Renal cortex interstitium (tissue), 11 donors: ENCODE results near the gene FYN. TPM values are rescaled to one million over a fixed set of nuclear protein-coding genes. Genes with fewer than 3 reads are reported as not detected.

Experiments used
- DNase-seq, 11 donors: peaks; one replicate each; pipeline ENCODE4 v3.0.0-alpha.2; 2013; ENCODE audit warnings: low read depth in 9 of 11, low spot score in 4 of 11; ENCODE audit errors: extremely low read depth in 1 of 11
- polyA plus RNA-seq, 3 donors: library from polyadenylated mRNA; unstranded; fragments of 120-200 nt; gene quantifications; one replicate each; pipeline ENCODE4 v1.2.1, GENCODE V29; 2013; ENCODE audit not compliant: insufficient read length in 3 of 3

FYN gene
- polyA plus RNA-seq, 3 donors = 137 to 177 (median 176) TPM

DNA sequence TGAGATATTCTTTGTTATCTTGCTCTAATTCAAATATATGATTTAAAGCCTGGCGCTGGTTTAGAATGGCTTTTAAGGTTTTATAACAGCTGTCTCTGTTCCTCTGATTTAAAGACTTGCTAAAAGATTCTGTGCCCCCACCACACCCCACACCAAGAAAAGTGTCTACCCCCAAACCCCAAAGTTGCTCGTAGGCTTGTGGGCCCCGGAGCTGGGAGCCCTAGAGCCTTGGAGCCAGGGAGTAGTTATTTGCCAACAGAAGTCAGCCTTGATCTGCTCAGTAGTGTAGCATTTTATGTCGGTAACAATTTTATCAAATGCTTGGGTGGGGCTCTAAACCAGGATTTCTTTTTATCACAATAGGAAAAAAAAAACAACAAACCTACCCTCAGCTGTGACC is 162.3 kb downstream of the FYN start:
- DNase-seq = no peak

DNA sequence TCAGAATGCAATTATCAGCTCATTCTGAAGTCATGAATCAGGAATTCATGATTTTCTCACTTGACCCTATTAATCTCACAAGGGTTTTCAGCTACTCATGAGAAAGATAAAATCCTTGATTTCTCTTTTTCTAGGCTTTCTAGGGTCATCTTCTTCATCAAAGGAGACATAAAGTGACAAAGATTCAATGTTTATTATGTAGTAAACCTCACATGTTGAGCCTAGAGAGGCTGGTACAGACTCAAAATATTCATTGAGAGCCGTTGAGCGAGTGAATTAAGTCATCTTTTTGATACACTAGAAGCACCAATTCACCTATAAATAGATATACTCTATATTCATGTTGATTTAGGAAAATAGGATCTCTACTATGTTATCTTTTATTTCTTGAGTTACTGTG is 162.8 kb downstream of the FYN start:
- DNase-seq = no peak

DNA sequence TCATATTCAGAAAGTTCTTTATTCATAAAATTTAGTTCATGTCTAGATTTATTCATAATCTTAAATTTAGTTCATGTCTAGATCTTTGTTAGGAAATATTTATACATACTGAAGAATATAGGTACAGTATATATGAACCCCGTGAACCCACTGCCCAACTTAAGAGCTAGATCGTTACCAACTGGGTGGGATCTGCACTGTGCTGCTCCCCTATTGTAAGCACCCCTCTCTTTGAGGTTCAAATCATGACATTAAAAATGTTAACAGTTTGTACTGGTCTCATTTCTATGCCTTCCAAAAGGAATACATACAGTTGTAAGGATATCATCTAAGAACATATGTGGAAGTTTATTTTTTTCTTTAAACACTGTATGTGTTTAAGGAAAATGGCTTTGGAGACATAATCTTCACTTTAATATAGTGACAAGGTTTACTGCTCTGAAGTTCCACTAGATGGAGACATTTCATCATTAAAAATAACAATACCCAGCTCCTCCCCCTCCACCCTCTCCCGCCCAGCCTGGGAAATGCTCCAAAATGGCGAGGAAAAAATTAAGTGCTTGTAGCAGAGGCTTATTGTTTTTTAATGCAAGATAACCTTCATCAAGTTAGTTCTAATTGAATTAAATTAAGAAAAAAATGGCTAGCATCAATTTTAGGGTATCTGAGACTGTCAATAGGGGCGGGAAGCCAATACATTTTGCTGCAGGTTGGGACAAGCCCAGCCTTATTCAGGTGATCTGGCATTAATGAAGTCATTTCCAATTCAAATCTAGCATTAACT is 163.4 kb downstream of the FYN start:
- DNase-seq = peak in 6 of 11 donors; percentile 43 to 79 (median 70)

DNA sequence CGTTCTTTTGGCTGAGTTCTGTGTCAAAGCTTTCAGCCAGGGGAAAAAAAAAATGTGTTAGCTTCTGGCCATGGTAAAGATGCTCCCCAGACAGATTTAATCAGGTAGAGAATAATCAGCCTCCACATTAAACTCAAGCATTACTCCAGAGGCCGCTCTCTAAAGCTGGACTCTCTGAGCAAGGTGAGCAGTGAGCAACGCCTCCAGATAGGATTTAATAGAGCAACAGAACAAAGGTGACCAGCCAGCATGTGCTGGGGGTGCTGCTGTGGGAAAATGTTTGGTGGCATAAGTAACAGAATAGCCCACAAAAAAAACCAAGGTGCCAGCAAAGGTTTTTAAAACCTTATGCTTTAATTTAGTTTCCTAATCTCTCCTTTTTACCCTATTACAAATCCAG is 164.1 kb downstream of the FYN start:
- no peak for DNase-seq

DNA sequence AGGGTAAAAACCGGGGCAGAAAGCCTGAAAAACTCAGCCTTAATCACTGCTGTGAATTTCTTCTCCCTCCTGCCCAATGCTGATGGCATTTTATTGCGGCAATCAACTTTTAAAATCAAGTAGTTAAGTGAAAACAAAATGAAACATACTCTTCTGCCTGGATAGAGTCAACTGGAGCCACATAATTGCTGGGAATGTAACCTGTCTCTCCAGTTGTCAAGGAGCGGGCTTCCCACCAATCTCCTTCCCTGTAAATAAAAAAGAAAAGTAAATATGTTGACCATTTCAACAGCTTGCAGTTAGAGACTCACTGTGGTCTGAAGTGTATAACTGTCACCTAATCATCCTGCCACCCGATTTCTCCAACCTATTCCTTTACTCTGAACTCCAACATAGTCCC is 165.5 kb downstream of the FYN start:
- DNase-seq = no peak

DNA sequence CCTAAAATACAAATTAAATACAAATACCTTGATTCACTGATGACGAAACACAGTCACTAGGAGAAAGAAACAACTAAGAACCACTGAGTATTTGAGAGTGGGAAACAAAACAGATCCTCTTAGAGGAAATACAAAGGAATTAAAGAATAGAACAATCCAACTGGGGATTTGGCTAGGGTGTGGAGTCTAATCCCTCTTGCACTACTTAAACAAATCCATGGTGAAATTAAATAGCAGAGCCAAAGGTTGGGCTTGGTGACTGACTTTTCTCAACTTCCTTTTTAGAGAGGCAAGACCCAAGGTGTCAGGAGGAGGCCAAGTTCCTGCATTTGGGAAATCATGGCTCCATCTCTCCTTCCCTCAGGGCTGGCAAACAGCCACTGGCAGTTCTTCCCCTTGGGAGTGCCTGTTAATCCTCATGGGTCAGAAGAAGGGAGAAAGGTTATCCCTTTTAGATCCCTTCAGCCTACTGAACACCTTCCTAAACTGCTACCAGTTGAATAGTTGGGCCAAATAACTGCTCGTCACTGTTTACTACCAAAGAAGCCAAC is 166.3 kb downstream of the FYN start:
- no peak for DNase-seq

DNA sequence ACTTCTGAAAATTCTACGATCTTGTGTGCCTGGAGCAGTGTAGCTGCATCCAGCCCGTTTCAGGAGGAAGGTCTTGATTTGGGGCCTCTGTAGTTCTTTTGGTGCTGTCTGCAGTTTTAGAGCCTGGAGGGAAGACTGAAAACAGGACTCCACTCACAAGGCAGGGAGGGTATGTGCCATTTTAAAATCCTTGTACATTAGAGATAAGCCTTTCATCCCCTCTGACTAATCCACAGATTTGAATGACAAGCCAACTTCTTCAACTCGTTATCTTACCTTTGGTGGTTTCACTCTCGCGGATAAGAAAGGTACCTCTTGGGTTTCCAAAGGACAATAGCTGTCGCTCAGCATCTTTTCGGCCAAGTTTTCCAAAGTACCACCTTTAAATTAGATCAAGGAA is 169.5 kb downstream of the FYN start:
- no peak for DNase-seq

DNA sequence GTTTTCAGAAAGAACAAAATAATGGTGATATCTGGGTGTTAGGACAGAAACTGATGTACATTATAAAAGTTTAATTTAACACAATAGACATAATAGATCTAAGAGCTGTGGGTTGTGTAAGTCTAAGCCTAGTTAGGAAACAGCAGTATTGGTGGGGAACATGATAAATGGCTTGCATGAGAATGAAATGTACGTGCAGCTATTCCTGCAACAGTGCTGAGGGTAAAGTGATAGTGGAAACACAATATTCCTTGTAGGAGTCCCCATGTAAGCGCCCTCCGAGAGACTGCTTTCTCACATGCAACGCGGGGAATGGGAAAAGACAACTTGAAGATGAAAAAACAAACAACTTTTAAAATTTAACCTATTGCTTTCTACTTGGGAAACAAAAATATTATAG is 171.0 kb downstream of the FYN start:
- DNase-seq = no peak

DNA sequence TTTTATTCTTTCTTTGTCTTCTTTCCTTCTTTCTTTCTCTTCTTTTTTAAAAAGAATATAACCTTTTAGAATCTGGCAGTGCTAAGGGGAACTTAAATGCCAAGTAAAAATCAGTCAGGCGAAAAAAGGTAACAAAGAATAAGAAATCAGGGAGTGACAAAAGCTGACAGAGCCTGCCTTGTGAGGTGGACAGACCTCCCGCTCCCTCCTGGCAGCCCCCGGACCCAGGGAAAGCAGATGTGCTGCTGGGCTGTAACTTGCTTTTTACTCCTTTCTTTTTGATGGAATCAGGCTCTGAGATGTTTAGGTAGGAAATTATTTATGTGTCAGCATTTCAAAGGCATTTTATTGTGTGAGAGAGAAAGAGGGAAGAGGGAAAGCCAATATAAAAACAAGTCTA is 172.1 kb downstream of the FYN start:
- DNase-seq = no peak

DNA sequence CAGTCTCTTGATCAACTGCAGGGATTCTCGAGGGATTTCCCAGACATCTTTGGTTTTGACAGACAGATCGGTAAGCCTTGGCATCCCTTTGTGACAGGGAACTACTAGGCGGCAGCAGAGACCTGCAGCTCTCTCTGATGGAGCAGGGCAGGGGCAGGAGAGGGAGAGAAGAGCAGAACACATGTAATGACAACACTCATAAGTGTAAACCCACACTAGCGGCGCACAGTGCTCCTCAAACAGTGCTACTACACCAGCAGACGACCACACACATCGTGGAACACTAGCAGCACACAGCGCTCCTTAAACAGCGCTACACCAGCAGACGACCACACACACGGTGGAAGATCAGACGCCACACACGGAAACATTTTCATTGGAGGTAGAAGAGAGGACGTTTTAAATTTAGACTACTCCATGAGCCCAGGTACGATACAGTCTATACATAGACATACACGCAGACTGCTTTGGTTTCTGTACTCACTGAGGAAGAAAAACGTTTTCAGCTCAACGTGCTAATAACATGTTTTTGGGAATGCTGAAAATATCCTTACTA is 173.0 kb downstream of the FYN start:
- no peak for DNase-seq

DNA sequence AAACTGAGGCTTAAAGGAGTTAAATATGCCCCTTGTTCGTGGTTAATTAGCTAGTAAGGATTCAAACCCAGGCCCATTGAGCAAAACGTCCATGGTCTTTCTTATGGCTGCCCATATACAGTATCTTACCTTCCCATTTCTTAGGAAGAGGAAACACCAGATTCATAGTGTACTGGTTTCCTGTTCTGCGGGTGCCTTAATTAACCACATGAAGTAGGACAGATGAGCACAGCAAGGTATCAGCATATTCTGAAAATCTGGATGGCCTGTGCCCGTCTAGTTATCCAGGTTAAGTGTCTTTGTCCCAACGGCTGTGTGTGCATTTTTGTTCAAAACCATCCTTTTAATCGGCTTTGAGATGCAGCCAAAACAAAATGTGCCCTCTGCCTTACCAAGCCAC is 174.1 kb downstream of the FYN start:
- DNase-seq = no peak

DNA sequence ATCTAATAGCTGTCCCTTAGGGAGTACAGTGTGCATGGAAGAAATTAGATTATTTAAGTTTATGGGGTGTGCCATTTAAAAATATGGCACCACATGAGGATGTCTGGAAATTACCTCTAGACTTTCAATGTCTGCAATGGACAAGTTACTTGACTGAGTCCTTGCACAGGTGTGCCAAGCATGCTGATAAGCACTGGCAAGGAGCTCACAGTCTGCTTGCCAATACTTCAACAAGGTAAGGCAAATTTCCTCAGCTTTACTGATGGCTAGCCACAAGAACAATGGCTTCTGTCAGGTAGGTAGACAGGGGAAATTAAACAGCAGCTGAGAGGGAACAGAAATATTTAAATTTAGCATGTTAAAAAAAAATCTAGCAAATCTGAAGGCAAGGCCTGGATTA is 176.4 kb downstream of the FYN start:
- DNase-seq = no peak

DNA sequence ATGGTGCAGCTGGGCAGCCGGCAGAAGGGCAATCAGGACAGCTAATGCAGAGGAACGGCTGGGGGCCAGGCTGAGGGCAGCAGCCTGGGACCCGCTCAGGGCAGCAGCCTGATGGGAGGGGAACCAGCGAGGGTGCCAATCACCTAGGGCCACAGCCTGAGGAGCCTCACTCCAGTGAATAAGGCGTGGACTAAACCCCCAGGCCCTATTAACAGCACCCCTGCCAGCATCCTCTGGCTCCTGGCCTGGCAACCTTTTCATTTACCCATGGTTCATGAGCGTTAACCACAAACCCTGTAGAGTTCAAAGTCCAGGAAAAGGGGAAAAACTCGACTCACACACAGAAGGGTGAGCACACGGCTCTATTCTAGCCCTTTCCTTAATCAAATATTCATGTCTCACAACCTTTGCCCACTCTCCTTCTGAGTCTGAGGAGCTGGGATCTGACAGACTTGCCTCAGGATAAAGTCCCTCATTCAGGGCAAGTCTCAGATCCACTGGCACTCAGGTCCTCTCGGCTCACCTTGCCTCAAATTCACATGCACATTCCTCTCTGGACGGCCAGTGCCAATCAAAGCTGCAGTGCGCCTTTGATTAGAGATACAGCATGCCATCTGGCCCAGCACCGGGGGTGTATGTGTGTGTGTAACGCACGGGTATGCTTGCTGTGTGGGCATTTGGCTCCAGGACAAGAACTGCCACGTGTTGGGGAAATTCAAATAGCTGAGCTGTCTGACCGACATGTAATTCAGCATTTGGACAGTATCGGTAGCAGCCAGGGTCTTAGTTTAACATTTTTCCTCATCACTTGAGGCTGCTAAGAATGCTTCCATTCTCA is 180.7 kb downstream of the FYN start:
- peak in 1 of 11 donors; percentile 59 for DNase-seq

DNA sequence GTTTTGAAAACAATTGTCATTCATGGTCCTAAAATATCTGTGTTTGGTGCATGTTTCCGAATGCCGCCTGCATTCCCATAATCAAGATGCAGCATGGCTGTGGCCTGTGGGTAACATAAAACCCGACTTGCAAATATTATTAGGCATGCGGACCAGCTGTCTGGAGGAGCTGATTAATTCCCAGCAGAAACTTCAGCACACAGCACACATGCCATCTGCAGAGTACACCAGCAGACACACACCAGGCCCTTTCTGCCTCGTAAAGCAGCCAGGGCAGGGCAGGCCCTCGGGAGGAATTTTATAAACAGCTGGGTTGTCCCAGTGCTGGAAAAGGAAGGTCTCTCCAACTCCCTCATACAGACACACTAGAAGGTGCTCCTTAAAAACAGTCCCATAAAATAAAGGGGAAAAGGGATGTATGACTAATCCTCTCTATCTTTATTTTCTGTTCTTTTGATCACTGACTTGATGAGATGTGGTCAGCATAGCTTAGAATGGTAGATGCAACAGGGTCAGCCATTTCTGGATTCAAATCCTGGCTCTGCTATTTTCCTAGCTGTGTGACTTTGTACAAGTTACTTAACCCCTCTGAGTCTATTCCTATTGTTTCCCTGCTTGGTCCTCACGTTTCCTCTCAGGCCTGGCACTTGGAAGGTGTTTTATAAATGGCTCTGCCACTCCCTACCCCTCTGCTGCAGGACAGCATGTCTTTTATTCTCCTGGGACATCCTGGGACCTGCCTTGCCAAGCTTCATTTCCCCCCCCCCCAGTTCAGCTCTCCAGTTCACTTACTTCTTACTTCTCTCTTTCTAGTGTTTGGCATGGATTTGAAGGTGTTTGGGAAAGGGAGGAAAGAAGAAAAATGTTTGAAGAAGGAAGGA is 181.7 kb downstream of the FYN start:
- DNase-seq = no peak

DNA sequence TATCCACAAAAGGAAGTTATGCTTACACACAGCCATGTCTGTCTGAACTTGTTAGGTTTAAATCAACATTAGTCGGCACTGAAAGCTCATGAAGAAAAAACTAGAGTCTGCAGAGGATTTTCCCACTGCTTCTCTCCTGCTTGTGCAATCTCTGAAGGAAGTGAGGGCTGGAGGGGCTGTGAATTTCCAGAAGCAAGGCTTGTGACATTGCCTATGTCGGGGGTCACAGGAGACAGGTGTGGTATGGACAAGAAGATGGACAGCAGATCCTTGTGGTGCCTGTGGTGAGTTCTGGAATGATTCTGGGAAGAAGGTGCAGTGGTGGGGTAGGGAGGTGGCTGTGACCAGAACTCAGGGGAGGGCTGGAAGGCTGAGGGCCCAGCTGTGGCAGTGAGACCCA is 183.3 kb downstream of the FYN start:
- DNase-seq = no peak

DNA sequence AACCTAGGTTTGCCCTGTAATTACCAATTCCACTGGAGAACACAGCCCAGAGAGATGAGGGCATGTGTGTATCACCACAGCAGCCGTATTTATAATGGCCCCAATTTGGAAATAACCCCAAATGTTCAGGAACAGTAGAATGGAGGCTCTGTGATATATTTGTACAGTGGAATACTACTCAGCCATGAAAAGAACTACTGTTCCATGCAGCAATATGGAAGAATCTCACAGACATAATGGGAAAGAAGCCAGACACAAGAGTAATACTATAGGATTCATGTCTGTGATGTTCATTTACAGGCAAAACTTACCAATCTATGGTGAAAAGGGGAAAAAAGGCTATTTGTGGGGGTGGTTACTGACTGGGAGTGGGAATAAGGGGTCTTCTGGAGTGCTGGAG is 183.8 kb downstream of the FYN start:
- no peak for DNase-seq

DNA sequence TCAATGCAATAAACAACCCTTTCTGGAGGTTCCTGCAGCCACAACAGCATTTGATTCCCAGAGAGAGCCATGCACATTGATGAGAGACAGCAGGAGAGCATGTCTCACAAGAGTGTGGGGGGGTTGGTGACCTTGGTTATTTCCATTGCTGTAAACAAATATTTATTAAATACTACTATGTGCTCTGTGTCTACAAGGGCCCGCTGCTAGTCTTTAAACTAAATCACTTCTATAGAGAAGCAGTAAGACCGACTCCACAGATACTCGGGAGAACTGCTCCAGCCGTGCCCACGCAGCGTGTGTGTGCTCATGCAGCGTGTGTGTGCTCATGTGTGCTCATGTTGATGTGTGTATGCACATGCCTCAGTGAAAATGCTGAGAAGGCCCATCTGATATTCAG is 184.9 kb downstream of the FYN start:
- no peak for DNase-seq

DNA sequence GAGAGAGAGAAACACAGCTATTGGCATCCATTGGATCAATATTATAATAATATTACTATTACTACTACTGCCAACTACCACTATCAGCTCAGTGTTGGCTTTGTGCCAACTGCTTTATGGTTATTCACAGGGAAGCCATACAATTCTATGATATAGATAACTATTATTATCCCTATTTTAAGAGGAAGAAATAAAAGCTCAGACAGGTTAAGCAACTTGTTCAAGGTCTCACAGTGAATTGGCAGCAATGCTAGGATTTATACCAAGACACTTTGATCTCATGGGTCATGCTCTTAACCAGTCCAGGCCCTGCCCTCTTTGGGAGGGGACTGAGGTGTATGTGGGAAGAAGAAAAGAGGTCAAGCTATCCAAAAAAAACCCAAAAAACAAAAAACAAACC is 185.6 kb downstream of the FYN start:
- no peak for DNase-seq

DNA sequence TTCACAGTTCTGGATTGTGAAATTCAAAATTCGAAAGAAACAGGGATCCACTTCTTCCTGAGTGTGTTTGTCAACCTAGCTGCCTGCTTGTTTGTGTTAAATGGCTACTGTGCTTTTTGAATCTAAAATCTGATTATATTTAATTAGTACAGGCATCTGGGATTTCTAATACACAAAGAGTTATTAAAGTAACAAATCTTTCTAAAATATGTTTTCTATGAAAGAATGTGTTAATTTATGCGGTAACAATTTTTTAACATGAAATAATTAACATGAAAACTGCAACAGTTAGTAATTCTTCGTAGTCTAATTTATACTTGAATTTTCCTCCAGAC is 186.4 kb downstream of the FYN start:
- DNase-seq = no peak
